HG02840 (cell line): ENCODE measurements around the gene THRSP.
"Not testable (repeated sequence)": the region's sequence is repeated elsewhere in the genome, so short reads cannot be mapped to it uniquely, and the experiment has no call there.

Experiments used
- ATAC-seq: cut with Tn5 transposase; IDR thresholded peaks from one replicate; pipeline ENCODE4 v1.9.1; 2021; ENCODE audit warnings: mild to moderate bottlenecking, moderate library complexity, moderate number of reproducible peaks; ENCODE audit not compliant: unreplicated experiment, low FRiP score

THRSP gene

DNA sequence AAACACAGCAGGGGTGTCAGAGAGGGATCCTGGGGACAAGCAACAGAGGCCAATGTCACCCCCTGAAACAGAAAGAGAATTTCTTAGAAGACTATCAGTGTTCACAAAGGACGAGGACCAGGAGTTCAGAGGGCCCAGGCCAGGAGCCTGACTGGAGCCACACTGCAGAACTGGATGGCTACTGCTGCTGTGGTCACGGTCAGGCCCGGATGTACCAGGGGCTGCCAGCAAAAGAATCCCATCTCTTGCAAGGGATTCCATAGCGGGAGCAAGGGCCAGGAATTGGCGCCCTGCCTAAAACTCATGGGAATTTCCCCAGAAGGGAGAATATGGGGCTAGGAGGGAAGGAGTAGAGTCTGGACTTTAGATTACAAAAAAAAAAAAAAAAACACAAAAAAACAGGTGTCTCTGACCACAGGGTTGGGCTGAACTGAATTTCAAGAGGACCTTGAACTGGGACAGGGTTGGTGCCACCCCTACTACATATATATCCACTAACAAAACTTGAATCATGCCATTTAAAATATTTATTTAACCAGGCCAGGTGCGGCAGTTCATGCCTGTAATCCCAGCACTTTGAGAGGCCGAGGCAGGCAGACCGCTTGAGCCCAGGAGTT is 24.9 kb upstream of the THRSP start:
- ATAC-seq: no peak

DNA sequence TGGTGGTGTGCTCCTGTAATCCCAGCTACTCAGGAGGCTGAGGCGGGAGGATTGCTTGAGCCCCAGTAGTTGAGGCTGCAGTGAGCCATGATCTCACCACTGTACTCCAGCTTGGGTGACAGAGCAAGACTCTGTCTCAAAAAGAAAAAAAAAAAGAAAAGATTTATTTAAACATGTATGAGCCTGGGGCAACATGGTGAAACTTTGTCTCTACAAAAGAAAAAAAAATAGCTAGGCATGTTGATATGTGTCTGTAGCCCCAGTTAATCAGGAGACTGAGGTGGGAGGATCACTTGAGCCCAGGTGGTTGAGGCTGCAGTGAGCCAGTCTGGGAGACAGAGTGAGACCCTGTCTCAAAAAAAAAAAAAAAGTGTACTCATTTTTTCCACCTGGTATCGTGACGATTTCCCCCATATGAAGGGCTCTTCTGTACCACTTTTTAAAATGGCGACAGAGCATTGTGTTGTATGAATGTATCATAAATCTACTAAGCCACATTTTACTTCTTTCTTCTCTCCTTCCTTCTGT is 24.2 kb upstream of the THRSP start:
- ATAC-seq: no peak

DNA sequence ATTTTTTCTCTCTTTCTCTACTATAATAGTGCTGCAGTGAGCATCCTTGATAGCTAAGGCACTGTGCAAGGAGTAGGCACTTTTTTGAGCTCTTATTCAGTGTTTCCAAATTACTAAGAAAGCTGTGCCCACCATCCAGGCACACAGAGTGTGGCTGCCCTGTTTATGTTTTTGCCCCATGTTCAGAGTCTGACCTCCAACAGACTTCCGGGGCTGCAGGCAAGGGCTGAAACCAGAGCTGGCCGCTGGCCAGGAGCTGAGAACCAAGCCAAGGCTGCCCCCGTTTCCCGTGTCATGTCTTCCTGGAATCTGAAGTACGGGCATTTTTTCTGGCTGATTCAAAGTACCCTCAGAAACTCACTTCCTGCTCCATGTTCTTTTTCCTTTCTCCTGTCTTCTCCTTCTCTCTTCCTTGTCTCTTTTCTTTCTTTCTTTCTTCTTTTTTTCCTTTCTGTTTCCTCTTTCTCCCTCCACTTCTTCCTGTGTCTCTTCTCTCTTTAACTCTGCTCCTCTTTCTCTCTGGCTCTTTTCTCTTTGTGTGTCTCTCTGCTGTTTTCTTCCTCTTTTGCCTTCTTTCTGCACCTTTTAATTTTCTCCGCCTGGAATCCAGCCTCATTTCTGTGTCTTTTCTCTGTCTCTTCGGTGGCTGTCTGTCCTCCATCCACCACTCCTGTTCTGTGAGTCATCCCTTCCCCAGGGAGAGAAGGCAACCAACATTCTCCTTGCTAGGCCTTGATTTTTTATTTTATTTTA is 23.6 kb upstream of the THRSP start:
- no peak for ATAC-seq

DNA sequence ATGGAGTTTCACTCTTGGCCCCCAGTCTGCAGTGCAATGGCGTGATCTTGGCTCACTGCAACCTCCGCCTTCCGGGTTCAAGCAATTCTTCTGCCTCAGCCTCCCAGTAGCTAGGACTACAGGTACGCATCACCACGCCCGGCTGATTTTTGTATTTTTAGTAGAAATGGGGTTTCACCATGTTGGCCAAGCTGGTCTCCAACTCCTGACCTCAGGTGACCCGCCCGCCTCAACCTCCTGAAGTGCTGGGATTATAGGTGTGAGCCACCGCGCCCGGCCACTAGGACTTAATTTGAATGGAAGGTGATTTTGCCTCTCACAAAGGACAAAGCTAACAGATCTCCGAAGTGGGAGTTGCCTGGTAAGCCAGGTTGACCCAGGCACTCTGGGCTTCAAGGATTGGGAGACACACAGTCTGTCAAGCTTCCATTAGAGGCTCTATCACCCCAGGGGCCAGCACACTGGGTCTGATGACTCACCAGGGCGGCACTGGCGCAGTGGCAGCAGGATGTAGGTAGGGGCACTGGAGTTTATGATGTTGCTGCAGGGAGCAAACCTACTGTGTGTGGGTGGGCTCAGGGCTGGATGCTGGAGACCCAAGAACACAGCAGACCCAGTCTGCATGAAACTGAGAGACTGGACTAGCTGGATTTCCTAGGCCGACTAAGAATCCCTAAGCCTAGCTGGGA is 22.8 kb upstream of the THRSP start:
- no peak for ATAC-seq

DNA sequence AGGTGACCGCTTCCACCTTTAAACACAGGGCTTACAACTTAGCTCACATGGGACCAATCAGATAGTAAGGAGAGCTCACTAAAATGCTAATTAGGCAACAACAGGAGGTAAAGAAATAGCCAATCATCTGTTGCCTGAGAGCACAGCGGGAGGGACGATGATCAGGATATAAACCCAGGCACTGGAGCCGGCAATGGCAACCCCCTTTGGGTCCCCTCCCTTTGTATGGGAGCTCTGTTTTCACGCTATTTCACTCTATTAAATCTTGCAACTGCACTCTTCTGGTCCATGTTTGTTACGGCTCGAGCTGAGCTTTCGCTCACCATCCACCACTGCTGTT is 22.3 kb upstream of the THRSP start:
- not testable (repeated sequence) for ATAC-seq

DNA sequence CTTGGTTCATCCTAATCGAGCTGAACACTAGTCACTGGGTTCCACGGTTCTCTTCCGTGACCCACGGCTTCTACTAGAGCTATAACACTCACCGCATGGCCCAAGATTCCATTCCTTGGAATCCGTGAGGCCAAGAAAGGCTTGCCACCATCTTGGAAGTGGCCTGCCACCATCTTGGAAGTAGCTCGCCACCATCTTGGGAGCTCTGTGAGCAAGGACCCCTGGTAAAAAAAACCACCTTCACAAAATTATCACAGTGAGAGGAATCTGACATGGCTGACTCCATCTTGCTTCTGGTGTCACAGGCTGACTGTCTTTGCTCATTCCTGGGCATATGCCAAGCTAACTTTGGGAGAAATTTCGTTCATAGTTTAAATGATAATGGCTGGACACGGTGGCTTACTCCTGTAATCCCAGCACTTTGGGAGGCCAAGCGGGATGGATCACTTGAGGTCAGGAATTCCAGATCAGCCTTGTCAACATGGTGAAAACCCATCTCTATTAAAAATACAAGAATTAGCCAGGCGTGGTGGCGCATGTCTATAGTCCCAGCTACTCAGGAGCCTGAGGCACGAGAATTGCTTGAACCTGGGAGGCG is 21.7 kb upstream of the THRSP start:
- ATAC-seq: no peak

DNA sequence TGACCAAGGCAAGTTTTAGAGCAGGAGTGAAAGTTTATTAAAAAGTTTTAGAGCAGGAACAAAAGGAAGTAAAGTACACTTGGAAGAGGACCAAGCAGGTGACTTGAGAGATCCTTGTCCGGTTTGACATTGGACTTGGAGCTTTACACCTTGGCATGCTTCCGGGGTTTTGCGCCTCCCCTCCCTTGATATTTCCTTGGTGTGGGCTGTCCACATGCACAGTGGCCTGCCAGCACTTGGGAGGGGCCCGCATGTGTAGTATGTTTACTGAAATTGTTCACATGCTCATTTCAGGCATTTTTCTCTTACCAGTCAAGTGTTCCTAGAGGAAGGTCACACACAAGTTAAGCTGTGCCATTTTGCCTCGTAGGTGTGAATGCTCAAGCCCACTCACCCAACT is 19.0 kb upstream of the THRSP start:
- no peak for ATAC-seq

DNA sequence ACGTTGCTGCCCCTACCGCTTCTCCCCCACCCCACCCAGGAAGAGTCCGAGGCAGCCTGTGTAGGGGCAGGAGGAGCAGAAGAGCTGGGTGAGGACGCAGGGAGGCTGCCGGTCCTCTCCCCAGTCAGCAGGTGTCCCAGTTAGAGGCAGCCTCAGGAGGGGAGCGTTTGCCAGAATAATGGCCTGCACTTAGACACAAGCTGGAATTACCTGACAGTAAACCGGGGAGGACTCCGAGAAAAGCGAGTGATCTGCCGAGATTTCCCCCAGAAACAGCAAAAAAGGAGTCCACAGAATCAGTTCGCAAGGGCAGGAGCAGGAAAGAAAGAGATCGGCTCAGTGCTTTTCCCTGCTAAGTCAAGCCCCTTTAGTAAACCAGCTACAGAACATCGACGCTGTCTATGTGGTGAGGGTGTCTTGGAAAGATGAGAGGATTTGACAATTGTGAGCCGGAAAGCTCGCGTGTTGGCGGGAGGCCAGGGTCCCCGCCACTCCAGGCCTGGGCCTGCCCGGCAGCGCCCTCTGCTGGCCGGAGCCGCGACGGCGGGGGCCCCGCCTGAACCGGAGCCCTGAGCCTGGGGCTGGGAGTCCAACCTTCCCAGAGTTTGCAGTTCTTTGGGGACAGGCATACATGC is 17.7 kb upstream of the THRSP start:
- no peak for ATAC-seq

DNA sequence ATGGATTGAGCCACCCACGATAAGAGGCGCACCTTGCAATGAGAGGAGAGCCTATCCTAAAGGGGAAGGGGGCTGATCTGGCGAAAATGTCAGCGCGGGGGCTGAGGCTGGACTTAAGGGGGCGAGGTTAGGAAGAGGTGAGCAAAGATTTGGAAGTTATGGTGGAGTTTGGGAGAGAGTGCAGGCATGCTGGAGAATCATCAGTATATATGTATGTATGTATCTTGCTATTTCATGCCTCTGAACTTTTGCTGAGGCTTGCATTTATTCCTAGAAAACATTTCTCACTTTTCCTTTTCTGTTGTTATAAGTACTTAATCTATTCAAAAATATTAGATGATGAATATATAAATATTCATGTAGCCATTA is 17.2 kb upstream of the THRSP start:
- ATAC-seq: no peak

DNA sequence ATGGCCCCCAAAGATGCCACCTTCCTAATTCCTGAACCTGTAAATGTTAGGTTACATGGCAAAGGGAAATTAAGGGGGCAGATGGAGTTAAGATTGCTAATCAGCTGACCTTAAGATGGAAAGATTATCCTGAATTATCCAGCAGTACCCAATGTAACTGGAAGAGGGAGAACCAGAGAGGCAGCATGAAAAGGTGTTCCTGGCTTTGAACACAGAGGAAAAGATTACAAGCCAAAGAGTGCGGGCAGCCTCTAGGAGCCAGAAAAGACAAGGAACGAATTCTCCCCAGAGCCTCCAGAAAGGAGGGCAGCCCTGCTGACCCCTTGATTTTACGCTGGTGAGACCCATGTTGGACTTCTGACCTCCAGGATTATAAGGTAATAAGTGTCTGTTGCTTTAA is 15.1 kb upstream of the THRSP start:
- ATAC-seq: no peak

DNA sequence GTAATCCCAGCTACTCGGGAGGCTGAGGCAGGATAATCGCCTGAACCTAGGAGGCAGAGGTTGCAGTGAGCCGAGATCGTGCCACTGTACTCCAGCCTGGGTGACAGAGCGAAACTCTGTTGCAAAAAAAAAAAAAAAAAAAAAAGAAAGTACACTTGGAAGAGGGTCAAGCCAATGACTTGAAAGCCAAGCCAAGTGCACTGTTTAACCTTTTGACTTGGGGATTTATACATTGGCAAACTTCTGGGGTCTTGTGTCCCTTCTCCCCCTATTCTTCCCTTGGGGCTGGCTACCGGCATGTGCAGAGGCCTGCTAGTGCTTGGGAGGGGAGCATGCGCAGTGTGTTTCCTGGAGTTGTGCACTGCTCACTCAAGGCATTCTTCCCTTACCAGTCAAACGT is 14.3 kb upstream of the THRSP start:
- ATAC-seq: no peak

DNA sequence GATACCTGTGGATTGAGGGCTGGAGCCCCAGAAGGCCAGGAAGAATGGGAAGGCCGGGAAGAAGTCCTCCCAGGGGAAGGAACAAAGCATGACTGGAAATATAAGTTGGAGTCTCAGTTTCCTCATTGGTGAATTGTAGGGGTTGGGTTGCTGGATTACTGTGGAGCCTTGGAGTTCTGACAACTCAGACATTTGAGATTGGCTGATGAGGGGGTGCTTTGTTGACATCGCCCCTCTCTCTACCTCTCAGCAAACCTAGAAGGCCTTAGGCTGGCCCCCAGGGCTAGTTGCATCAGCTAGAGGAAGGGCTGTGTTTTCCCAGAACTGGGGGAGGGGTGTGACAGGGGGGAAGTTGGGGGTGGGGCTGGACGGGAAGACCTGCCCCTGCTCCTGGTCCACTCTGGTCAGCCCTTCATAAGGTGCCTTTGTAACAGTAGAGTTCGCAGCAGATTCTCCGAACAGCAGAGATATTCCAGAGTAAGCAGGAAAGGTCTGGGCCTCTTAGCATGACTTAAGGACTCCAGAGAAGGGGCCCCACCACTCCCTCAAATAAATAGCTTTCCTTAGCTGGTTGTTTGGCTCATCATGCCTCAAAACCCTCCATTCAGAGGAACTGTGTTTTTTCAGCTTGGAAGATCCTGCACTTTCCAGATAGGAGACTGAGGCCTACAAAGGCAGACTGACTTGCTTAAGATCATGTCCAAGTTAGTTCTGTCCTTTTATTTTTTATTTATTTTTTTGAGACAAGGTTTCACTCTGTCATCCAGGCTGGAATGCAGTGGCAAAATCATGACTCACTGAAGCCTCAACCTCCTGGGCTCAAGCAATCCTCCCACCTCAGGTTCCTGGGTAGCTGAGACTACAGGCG is 12.5 kb upstream of the THRSP start:
- ATAC-seq: no peak

DNA sequence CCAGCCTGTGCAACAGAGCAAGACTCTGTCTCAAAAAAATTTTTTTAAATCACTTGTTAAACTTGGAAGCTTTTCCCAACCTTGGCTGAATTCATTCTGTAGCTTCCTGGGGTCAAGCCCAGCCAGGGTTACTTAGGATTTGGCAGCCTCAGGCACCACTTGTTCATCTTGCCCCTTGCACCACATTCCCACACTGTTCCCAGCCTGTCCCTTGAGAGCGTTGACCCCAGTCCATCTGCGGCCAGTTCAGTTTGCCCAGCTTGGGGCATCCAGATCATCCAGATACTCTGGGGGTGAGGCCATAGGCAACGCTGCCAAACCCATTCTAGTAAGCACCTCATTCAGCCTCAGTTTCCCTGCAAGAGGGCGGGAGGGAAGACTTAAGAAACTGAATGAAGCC is 8.7 kb upstream of the THRSP start:
- no peak for ATAC-seq

DNA sequence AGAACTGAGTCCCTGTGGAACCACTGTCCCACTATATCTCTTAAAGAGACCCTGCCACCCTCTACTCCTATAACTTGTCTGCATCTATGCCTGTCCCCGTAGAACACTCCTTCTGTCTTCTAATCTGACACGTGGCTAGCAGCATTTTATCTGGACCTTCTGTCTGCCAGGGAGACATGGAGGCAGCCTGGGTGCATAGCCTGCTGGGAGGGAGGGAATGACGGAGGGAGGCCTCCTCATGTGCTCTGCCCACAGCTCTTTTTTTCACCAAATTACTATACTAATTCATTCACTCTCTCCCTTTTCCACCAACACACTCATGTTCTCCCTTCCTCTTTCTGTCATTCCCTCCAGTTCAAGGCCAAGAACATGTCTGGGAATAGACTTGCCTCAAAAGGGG is 7.6 kb upstream of the THRSP start:
- ATAC-seq: no peak

DNA sequence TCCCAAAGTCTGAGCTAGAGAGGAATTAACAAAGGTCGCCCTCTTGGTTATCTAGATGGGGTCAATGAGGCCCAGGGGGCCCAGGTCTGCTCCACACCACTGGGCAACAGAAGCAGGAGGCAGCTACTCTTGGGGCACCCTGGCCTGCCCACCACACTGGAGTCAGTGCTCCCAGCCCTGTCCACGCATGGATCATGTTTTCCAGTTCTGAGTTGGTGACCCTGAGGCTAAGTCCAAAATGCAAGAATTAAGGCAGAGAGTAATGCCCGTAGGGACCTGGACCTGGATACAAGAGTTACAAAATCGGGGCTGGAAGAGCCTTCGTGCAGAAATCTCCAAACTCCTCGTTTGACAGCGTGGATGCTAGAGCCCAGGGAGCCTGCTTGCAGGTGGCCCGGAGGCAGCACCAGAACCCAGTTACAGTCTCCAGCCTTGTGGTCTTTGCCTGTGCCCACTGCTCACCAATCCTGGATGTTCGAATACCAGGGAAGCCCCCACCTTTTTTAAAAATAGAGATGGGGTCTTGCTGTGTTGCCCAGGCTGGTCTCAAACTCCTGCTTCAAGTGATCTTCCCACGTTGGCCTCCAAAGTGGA is 6.1 kb upstream of the THRSP start:
- no peak for ATAC-seq

DNA sequence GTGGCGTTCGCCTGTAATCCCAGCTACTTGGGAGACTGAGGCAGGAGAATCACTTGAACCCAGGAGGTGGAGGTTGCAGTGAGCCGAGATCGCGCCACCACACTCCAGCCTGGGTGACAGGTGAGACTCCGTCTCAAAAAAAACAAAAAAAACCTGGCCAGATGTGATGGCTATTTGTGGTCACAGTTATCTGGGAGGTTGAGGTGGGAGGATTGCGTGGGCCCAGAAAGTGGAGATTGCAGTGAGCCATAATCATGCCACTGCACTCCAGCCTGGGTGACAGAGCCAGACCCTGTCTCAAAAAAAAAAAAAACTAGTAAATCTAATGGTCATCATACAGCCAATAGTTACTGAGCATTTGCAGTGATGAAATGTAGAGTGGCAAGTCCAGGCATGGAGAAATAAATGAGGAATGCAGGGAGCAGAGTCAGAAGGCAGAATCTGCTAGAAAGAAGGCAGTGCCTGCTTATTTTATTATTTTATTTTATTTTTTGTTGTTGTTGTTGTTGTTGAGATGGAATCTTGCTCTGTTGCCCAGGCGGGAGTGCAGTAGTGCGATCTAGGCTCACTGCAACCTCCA is 3.8 kb upstream of the THRSP start:
- ATAC-seq: not testable (repeated sequence)

DNA sequence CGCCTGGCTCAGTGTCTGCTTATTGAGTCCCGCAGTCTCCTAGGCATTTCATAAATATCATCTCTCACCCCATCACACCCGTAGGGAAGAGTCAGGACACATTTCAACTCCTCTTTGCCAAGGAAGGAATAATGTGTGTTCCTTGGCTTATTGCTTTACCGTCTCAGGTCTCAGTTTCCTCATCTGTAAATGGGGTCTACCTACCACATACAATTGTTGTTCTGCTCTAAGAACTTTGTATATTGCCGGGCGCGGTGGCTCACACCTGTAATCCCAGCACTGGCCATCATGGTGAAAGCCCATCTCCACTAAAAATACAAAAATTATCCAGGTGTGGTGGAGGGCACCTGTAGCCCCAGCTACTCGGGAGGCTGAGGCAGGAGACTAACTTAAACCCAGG is 3.1 kb upstream of the THRSP start:
- no peak for ATAC-seq

DNA sequence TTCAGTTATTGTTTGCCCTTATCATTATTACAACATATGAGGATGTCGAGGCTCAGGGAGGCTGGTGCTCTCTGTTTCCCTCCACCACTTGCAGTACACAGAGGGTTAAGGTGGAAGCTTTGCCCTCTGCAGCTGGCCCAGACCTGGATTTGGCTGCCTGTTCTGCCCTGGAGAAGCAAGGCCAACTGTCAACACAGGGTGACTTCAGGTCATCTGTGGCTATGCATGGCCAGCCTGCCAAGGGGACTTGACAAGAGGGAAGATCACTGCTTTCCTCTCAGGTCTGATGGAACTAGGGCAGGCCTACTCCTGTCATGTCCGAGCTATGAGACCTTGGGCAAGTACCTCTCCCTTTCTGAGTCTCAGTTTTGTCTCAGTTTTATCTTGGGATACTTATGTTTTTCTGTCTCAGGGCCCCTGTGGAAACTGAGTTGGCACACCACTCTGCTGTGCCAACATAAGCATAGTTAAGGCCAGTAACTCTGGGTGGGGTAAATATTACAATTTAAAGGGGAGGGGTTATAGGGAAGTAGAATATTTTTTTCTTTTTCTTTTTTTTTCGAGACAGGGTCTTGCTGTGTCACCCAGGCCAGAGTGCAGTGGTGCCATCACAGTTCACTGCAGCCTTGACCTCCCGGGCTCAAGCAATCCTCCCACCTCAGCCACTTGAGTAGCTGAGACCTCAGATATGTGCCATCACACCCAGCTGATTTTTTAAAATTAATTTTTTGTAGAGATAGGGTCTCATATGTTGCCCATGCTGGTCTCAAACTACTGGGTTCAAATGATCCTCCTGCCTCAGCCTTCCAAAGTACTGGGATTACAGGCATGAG is 2.4 kb upstream of the THRSP start:
- ATAC-seq: no peak
